HG02763 (cell line): ENCODE results near the gene CDKN1C.
"Not testable (repeated sequence)": the region's sequence is repeated elsewhere in the genome, so short reads cannot be mapped to it uniquely, and the experiment has no call there.

Experiments
- ATAC-seq: cut with Tn5 transposase; IDR thresholded peaks from one replicate; pipeline ENCODE4 v1.9.1; 2021; ENCODE audit warnings: mild to moderate bottlenecking, moderate library complexity; ENCODE audit not compliant: unreplicated experiment

The CDKN1C gene

GRCh38 chr11:2909133-2909902 is 23.7 kb upstream of the CDKN1C start:
- ATAC-seq = no peak

GRCh38 chr11:2908130-2908529 is 22.6 kb upstream of the CDKN1C start:
- ATAC-seq = no peak

GRCh38 chr11:2905299-2905698 is 19.7 kb upstream of the CDKN1C start:
- not testable (repeated sequence) for ATAC-seq

- ATAC-seq = no peak
Observed at GRCh38 chr11:2904153-2905052, 18.8 kb upstream of the CDKN1C start.

GRCh38 chr11:2903672-2904011 is 18.1 kb upstream of the CDKN1C start:
- ATAC-seq = no peak

GRCh38 chr11:2902784-2903671 is 17.5 kb upstream of the CDKN1C start:
- no peak for ATAC-seq

- ATAC-seq = peak; percentile 94
Observed at GRCh38 chr11:2901854-2902783, 16.5 kb upstream of the CDKN1C start.

- ATAC-seq = no peak
Observed at GRCh38 chr11:2901196-2901796, 15.7 kb upstream of the CDKN1C start.

- no peak for ATAC-seq
Observed at GRCh38 chr11:2899080-2899783, 13.7 kb upstream of the CDKN1C start.

GRCh38 chr11:2898366-2899079 is 12.9 kb upstream of the CDKN1C start:
- no peak for ATAC-seq

GRCh38 chr11:2897048-2897447 is 11.5 kb upstream of the CDKN1C start:
- no peak for ATAC-seq

- no peak for ATAC-seq
Observed at GRCh38 chr11:2896047-2896446, 10.5 kb upstream of the CDKN1C start.

GRCh38 chr11:2893935-2894334 is 8.4 kb upstream of the CDKN1C start:
- ATAC-seq = no peak

- ATAC-seq = no peak
Observed at GRCh38 chr11:2892967-2893528, 7.5 kb upstream of the CDKN1C start.

- no peak for ATAC-seq
Observed at GRCh38 chr11:2892215-2892966, 6.8 kb upstream of the CDKN1C start.

- ATAC-seq = no peak
Observed at GRCh38 chr11:2891326-2892214, 6.0 kb upstream of the CDKN1C start.
